Brain microvascular endothelial cell (primary cell): Measurements from ENCODE around the gene TXNRD1.

Experiments used
- DNase-seq: peaks from one replicate; pipeline ENCODE4 v3.0.0-alpha.2; 2020
- H3K27ac ChIP-seq: fragments of 250-450 bp; sonication (Bioruptor Pico); 2 replicates; pipeline ENCODE4 v1.5.1; 2020; ENCODE audit warnings: mild to moderate bottlenecking, moderate library complexity
- H3K27me3 ChIP-seq: fragments of 250-450 bp; sonication (Bioruptor Pico); replicated peaks from 2 replicates; pipeline ENCODE4 v1.5.1; 2020; ENCODE audit warnings: mild to moderate bottlenecking
- H3K36me3 ChIP-seq: fragments of 250-450 bp; sonication (Bioruptor Pico); replicated peaks from 2 replicates; pipeline ENCODE4 v1.5.1; 2020; ENCODE audit warnings: mild to moderate bottlenecking
- H3K4me3 ChIP-seq: 2 replicates; pipeline ENCODE4 v1.5.1; 2011; ENCODE audit warnings: low read depth, mild to moderate bottlenecking, control low read depth, low read length, moderate library complexity
- CTCF ChIP-seq: IDR thresholded peaks from 2 replicates; pipeline ENCODE4 v1.5.1; 2011; ENCODE audit warnings: low read depth, mild to moderate bottlenecking, moderate library complexity, low read length, control low read depth, inconsistent platforms; ENCODE audit errors: missing control alignments
- in situ Hi-C: cut with HindIII; loops from 2 replicates; pipeline ENCODE4 v1.10.0; 2017; ENCODE audit warnings: low sequenced_read_pairs, low pct_ligation_motif_present

The TXNRD1 gene

GRCh38 chr12:104312202-104312601 lies 96.6 kb downstream of the TXNRD1 start:
- DNase-seq: no peak
- in situ Hi-C loops: no loop called here
- TF ChIP-seq CTCF: no peak
- Histone ChIP-seq H3K27me3 (no peaks in the 10 kb centered on the region), H3K36me3 (peaks cover 54% of the 10 kb centered on the region), H3K4me3 (no peak overlapping the region), H3K27ac (no peak overlapping the region)

- DNase-seq: no peak
- in situ Hi-C loops: no loop called here
- Histone ChIP-seq H3K36me3 (peaks cover 55% of the 10 kb centered on the region), H3K27ac (no peak overlapping the region), H3K4me3 (no peak overlapping the region), H3K27me3 (no peaks in the 10 kb centered on the region)
- no peak for TF ChIP-seq CTCF
Measured at GRCh38 chr12:104312654-104313053, 97.1 kb downstream of the TXNRD1 start.

- in situ Hi-C loops: no loop called here
- TF ChIP-seq CTCF: no peak
- Histone ChIP-seq H3K4me3 (no peak overlapping the region), H3K27me3 (no peaks in the 10 kb centered on the region), H3K27ac (no peak overlapping the region), H3K36me3 (peaks cover 58% of the 10 kb centered on the region)
- DNase-seq: no peak
Measured at GRCh38 chr12:104313568-104314241, 98.1 kb downstream of the TXNRD1 start.

- TF ChIP-seq CTCF: no peak
- no peak for DNase-seq
- H3K27ac ChIP-seq: no peak overlapping the region
- no peak overlapping the region for H3K4me3 ChIP-seq
- in situ Hi-C loops: no loop called here
- H3K27me3 ChIP-seq: no peaks in the 10 kb centered on the region
- peaks cover 61% of the 10 kb centered on the region for H3K36me3 ChIP-seq
Measured at GRCh38 chr12:104314242-104314614, 98.6 kb downstream of the TXNRD1 start.

GRCh38 chr12:104315326-104316224 lies 100.0 kb downstream of the TXNRD1 start:
- in situ Hi-C loops: no loop called here
- no peak for DNase-seq
- peaks cover 72% of the 10 kb centered on the region for H3K36me3 ChIP-seq
- no peak overlapping the region for H3K27ac ChIP-seq
- no peak for TF ChIP-seq CTCF
- H3K4me3 ChIP-seq: no peak overlapping the region
- H3K27me3 ChIP-seq: no peaks in the 10 kb centered on the region
